Stimulated activated CD4-positive, alpha-beta T cell treated with anti-CD3 and anti-CD28 coated beads, Interleukin-15, amount 100 ng/mL, for 48 hours (primary cell): ENCODE results near the gene DTNB.

Experiments
- DNase-seq, 2 donors: peaks; one replicate each; pipeline ENCODE4 v3.0.0-alpha.2; 2020; ENCODE audit warnings: low read depth in 2 of 2

DTNB gene

GRCh38 chr2:25371253-25372241 lies 301.8 kb downstream of the DTNB start:
- no peak for DNase-seq

DNA sequence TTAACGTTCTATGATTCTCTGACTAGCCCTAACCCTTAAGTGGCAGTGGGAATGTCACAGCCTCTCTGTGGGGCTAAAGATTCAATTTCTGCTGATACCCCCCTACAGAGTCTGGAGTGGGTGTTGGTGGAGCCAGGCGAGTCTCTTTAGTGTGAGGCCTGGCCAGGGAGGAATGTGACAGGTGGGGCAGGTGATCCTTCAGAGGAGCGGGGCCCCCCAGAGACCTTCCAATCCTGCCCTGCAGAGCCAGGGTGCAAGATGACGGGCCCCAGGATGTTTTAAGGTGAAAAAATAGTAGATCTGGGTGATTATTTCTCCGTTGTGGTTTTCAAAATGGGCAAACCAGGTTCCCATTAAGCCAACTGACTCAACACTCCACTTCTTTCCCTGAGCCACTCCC lies 303.5 kb downstream of the DTNB start:
- no peak for DNase-seq

DNA sequence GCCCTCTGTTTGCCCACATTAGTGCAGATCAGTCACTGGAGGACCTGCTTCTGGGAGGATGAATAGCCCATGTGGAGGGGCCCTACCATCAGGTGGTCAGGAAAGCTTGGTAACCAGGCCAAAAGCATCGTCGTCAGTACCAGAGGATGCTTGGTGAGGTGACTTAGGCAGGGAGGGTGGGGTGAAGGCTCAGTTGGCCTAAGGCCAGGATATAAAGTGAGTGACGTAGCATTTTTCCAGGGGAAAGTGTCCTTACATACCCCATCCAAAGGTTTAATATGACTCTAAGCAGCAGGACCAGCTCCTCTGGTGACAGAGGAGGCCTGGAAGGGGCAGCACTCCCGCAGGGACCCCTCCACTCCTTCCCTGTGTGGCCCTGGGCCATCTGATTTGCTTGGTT lies 303.9 kb downstream of the DTNB start:
- DNase-seq = no peak

GRCh38 chr2:25368660-25369059 lies 304.7 kb downstream of the DTNB start:
- DNase-seq = no peak

GRCh38 chr2:25367296-25367695 lies 306.1 kb downstream of the DTNB start:
- no peak for DNase-seq

DNA sequence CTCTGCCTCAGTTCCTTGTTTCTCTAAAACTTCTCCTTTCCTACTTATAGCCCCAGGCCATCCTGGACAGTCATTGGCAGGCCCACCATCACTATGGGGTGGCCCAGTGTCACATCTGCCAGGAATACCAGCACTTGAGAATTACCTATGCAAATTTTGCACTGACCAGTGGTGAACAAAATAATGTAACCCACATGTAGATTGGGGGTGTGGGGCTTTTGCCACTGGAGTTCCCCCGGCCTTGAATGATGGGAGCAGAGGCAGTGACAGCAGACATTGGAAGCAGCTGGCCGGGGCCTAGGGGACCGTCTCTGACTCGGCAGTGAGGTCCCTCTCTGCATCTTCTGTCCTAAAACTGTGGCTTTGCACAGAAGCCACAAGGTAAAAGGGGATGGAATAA lies 306.7 kb downstream of the DTNB start:
- no peak for DNase-seq

- no peak for DNase-seq
Measured at GRCh38 chr2:25365241-25365640, 308.1 kb downstream of the DTNB start.

- DNase-seq = no peak
Measured at GRCh38 chr2:25363733-25364132, 309.6 kb downstream of the DTNB start.

DNA sequence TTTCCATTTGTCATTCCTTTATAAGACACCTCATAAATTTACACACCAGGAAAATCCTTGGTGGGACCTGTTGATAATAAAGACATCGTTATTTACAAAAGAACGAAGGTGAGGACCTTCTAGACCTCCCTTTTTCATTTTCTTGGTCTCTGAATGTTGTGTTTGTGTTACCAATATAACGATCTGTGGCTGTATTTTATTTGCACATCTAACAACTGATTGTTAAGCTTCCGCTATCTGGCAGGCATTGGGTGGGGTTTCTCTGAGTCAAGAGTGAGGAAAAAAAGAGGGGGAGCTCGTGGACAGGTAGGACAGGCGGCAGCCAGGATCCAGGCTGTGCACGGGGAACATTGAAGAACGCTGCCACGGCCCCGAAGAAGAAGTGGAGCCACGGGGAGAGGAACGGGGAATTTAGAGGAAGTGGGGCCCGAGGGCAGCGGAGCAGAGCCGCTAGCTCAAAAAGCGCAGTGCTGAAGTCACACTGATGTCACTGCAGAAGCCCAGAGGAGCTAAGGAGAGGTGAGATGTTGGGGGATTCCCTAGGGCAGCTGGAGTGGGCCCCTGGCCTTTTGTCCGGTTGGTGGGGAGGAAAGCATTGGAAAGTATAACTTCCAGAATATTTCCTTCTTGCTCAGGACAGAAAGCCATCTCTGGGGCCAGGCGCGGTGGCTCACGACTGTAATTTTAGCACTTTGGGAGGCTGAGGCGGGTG lies 310.8 kb downstream of the DTNB start:
- no peak for DNase-seq

- DNase-seq = peak; percentile 88 to 91
Measured at GRCh38 chr2:25362049-25362433, 311.3 kb downstream of the DTNB start.

DNA sequence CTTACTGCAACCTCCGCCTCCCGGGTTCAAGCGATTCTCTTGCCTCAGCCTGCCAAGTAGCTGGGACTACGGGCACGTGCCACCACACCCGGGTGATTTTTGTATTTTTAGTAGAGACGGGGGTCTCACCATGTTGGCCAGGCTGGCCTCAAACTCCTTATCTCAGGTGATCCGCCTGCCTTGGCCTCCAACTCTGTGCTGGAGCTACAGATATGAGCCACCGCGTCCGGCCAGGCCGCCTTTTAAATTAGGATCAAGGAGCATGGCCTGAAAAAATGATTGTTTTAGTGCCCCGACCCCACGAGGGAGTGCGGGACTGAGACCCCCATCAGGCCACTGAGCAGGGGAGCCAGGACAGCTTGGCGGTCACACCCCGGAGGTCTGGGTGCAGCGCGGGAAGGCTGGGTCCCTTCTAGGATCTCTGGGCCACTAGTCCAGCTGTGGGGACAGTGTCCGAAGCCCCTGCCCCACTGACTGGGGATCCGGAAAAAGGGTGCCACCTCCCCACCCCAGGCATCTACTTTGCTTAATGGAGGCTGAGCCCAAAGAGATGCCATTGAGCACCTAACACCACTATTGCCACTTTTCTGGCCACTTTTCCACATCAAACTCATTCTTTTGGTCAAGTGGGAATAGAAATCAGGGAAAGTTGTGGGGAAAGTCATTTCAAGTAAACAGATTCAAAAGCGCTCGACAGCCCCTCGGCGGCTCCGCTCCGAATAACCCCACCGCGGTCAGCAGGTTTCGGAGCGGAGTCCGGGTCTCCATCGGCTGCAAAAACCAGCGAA lies 311.9 kb downstream of the DTNB start:
- no peak for DNase-seq

GRCh38 chr2:25358836-25359235 lies 314.5 kb downstream of the DTNB start:
- DNase-seq = no peak

DNA sequence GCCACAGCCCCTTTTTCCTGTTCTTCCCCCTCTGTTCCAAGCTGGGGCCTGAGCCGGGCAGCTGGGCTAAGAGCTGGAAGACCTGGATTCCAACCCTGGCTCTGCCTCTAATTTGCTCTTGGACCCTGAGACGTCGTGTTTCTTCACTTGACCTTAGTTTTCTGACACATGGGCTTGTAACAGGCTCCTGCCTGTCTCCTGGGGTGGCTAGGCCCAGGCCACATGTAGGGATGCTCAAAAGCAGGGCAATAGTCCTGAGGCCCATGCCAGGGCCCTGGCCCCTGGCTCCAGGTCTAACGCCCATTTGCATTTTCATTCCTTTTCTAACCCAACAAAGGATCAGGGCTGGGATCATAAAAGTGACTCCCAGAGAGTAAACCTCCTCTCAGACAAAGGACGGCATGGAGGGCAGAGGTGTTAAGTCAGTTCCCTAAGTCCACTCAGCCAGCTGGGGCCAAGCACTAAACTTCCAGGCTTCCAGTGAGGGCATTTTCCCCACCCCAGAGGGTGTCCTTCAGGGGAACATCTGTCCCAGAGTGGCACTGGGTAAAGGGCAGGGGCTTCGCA lies 315.0 kb downstream of the DTNB start:
- DNase-seq = no peak

- DNase-seq = no peak
Measured at GRCh38 chr2:25356088-25356487, 317.3 kb downstream of the DTNB start.

GRCh38 chr2:25355270-25355669 lies 318.1 kb downstream of the DTNB start:
- no peak for DNase-seq

- no peak for DNase-seq
Measured at GRCh38 chr2:25354116-25354515, 319.3 kb downstream of the DTNB start.

GRCh38 chr2:25349397-25349796 lies 324.0 kb downstream of the DTNB start:
- DNase-seq = no peak

- no peak for DNase-seq
Measured at GRCh38 chr2:25347846-25348245, 325.5 kb downstream of the DTNB start.

GRCh38 chr2:25347205-25347815 lies 326.1 kb downstream of the DTNB start:
- peak in 1 of 2 donors; percentile 49 for DNase-seq

GRCh38 chr2:25343187-25343825 lies 330.1 kb downstream of the DTNB start:
- no peak for DNase-seq
